WTC11 (cell line): ENCODE measurements around the gene TUBGCP2.

ENCODE experiments used
- CREM ChIP-seq: sonication (generic); formaldehyde crosslinking; IDR thresholded peaks from 2 replicates; pipeline ENCODE4 v1.8.1; 2022; ENCODE audit warnings: mild to moderate bottlenecking, missing genetic modification reagents, moderate library complexity
- CTCF ChIP-seq: fragments of 200-600 bp; IDR thresholded peaks from 2 replicates; pipeline ENCODE4 v1.8.0; 2022; ENCODE audit warnings: antibody characterized with exemption
- E2F4 ChIP-seq: sonication (generic); formaldehyde crosslinking; IDR thresholded peaks from 2 replicates; pipeline ENCODE4 v1.8.1; 2022; ENCODE audit warnings: low read depth, mild to moderate bottlenecking, moderate library complexity, missing genetic modification reagents, borderline replicate concordance
- STAT6 ChIP-seq: sonication (generic); formaldehyde crosslinking; conservative IDR thresholded peaks from 2 replicates; pipeline ENCODE4 v1.8.1; 2023; ENCODE audit warnings: mild to moderate bottlenecking, low read depth, missing genetic modification reagents, moderate library complexity

DNA sequence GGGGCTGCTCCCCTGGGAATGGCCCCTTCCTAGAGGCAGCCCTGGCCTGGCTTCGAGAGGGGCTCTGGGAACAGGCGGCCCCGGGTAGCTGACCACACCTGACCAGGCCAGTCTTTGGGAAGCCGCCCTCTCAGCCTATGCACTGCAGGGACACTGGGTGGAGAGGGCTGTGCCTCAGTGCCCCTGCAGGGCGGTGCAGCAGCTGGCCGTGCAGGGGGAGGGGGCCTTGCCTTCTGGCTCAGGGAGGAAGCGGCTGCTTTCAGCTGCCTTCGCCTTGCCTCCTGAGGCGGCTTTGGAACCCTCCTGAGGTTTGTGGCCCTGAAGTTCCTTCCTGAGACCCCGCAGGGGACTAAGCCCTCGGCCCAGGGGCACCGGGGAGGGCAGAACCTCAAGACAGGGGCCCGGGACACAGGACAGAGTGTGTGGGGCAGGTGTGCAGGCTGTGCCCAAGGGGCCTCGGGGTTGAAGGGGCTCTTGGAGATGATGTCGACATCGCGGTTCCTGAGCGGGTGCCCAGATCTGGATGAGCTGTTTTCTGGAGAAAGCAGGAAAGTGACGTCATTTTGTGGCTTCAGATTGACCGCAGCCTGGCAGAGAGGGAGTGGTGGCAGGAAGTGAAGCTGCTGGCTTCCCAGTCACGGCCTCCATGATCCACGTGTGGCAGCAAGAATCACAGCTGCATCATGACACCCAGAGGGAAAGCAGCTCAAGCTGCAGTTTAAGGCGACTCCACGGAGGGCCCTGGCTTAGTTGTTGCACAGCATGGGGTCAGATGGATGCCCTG, 49.7 kb downstream of the TUBGCP2 start:
- TF ChIP-seq E2F4 (CRISPR knock-in tag) (no peak), STAT6 (CRISPR knock-in tag) (no peak), CREM (CRISPR knock-in tag) (no peak), CTCF (no peak)
